Measurements from ENCODE around the gene TIPIN.

- TF ChIP-seq CTCF (IDR thresholded peaks at IDR 0.05) (no peak), POLR2A (IDR thresholded peaks at IDR 0.05) (no peak), EP300 (IDR thresholded peaks at IDR 0.05) (no peak)
Observed at GRCh38 chr15:66290007-66290406, 66.5 kb downstream of the TIPIN start.
